IPS-NIHi7 (cell line): ENCODE data around the gene EPHA6.

Experiments
- DNase-seq: peaks from one replicate; pipeline ENCODE4 v3.0.0; 2012; ENCODE audit warnings: mixed read lengths; ENCODE audit errors: extremely low spot score

Gene EPHA6

GRCh38 chr3:97699889-97700288, 885.5 kb downstream of the EPHA6 start:
- no peak for DNase-seq

DNA sequence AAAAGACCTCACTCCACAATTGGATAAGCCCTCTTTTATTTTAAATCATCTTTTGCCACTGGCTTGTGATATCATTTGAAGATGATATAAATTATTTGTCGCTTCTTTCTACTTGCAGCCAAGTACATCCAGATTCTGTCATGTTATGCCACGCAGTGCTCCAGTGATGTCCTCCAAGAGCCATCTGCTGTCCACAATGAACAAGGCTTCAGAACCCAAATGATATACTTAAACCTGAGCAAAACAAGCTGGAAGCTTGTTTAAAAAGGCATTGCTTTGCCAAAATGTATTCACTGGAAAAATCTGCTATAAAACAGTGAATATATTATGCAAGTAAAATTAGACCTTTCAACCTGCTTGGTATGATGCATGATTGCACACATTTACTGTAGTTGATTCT, 891.4 kb downstream of the EPHA6 start:
- DNase-seq, result no peak

GRCh38 chr3:97706226-97706625, 891.8 kb downstream of the EPHA6 start:
- no peak for DNase-seq

DNA sequence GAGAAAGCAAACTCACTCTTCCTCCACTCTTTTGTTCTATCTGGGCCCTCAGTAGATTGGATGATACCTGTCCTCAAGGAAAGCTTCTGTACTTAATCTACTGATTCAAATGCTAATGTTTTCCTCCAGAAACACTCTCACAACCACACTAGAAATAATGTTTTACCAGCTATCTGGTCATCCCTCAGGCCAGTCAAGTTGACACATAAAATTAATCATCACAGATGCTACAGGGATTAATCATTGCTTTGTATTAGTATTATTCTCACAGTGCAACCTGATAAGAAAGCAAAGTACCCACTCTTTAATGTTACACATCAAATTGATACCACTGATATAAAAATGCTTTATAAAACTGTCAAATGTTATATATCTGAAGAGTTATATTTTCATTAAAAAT, 897.3 kb downstream of the EPHA6 start:
- no peak for DNase-seq

DNA sequence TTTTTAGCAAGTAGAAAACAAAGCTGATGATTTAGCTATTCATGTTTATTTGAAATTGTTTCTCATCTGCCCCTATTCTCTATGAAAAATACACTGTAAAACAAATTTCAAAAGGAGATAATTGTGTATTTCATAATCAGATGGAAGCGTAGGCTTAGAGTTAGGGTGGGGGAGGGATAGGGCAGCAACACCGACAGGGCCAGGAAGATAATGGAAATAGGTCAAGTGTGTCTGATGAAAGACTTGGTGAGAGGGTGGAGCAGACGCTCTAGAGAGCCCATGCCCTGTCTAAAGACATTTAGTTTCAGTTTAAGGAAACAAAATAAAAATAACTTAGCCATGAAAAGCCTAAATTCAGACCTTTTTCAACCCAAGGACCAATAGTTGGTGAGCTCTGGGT, 898.5 kb downstream of the EPHA6 start:
- DNase-seq, result no peak

DNA sequence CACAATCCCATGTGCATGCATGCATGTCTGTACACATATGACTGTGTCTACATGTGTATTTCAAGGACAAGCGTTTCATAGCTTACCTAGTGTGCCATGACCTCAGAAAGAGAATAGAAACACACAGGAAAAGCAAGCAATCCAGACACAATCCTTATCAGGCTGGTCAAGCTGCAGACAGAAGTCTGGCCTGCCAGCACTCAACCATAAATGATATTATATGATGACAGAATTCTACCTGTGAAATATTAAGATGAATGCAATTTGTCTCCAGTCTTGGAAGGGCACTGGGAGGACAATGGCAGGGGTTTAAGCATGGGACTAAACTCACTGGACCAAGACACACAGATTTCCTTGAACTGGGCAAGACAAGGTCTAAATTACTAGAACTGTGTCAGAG, 899.2 kb downstream of the EPHA6 start:
- no peak for DNase-seq

DNA sequence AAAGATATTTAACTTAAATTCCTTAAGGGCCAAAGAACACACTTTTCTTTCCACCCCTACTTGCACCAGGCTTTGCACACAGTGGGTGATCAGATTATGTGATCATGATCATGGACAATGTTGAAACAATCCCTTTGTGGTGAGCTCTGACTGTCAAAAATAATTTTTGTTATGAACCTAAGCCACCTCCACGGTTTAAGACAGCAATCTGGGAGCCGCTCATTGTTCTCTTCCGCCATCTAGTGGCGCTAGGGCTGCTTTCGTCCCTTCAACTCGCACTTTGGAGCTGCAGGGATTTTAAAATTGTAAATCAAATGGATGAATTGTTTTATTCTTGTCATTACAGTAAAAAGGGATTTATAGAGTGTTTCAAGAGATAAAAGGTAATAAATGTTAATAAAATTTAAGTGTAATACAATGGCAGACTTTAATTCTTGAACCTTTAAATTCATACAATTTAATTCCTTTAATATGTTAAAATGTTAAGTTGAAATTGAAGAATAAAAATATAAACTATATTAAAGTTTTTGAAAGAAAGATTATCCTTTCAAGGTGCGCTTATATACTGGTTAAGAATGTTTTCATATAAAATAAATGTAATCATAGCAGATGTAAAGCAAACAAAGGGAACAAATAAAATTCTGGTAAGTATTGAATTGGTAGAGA, 904.9 kb downstream of the EPHA6 start:
- DNase-seq, result peak; percentile 70

- DNase-seq, result no peak
These were observed 906.0 kb downstream of the EPHA6 start for GRCh38 chr3:97720417-97720816.

DNA sequence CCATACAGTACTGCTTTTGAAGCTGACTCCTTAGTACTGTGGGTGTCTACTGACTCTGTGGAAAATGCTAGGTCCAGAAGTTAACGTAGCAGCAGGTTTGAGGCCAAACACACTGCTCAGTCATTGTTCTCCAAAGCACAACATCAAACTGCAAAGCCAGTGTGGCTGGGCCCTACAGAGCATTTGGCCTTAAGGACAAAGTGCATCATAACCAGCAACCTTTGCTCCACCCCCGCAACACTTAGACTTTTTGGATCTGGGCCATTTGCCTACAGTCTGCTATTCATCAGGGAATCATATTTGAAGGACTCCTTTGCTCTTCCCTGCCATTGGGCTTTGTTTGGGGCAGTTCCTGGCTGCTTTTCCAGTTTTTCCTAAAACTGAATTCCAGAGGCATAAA, 907.1 kb downstream of the EPHA6 start:
- DNase-seq, result no peak

DNA sequence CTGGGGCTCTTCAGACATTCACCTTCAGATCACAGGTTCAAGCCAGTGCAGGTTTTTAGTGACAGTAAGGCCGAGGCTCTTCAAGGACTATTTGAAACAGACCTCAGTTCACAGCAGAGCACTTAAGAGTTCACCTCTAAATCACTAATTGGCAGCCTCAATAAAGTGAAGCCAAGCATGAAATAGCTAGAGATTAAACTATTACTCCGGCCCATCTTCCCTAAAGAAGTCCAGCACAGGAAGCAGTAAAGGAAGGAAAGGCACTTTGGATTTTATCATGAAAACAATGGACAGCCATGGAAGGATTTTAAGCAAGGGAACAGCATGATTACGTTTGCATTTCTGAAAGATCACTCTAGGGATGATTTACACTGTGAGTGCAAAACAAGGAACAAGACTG, 922.5 kb downstream of the EPHA6 start:
- no peak for DNase-seq

DNA sequence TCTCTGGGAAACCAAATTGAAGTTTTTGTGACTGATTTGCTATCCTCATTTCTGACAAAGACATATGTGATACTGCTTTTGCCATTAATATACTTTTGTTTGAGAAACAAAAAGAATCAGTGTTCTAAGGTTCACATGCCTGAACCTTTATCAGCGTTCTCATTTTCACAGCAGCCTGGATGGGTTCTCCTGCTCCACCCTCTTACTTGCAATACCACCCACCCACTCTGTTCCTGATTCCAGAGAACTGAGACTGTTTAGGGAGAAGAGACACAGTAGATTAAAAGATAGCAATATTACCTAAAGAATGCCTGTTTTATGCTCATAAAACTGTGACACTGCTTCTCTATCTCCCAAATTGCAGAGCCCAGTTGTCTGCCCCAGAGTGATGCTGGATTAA, 924.4 kb downstream of the EPHA6 start:
- no peak for DNase-seq

DNA sequence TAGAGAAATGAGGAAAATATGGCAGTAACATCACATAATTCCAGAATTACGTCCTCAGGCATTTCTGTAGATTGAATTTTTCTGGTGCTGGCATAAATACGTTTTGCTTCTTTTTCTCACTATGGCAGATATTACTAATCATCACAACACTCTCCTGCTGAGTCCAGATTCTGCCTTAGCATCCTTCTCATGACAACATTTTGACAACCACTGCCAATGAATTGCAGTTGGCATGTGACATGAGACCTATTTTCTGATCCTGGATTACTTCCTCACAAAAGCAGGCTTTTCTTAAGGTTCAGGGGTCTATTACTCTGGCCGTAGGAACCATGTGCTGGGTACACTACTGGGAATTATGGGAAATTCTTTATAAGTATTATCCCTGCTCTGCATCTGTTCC, 927.6 kb downstream of the EPHA6 start:
- DNase-seq, result no peak

- no peak for DNase-seq
These were observed 929.9 kb downstream of the EPHA6 start for GRCh38 chr3:97744289-97744688.

DNA sequence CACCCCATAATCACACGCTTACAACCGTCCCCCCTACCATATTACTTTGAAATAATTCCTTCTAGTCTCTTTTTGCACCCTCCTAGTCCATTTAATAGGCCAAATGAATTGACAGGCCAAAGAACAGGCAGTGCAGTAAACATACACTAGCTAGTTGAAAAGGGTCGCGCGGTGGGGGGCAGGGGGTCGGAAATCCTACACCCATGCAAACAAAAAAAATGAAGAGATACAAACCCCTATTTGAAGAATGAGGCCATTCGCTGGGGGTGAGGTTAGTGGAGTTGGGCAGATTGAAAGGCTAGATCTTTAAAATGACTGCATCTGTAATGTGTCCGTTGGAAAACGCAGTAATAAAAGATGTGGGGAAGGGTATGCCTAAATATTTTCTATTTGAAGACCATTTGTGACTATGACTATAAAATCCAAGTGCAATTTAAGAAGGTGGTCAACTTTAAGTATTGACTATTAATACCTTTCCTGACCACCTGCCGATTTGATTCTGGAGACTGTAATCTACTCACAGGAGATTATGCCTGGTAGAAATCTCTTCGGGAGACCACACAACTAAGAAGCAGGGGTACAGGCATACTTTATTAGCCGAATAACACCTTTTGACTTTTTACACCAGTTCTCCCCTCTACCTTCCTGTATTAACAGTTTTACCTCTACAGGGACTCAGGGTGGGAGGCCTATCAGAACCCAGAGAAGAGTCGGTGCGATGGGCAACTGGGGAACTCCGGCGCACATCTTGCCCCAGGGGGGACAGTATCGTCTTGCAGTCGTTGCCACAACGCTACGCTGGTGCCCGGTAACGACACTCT, 949.4 kb downstream of the EPHA6 start:
- DNase-seq, result no peak

DNA sequence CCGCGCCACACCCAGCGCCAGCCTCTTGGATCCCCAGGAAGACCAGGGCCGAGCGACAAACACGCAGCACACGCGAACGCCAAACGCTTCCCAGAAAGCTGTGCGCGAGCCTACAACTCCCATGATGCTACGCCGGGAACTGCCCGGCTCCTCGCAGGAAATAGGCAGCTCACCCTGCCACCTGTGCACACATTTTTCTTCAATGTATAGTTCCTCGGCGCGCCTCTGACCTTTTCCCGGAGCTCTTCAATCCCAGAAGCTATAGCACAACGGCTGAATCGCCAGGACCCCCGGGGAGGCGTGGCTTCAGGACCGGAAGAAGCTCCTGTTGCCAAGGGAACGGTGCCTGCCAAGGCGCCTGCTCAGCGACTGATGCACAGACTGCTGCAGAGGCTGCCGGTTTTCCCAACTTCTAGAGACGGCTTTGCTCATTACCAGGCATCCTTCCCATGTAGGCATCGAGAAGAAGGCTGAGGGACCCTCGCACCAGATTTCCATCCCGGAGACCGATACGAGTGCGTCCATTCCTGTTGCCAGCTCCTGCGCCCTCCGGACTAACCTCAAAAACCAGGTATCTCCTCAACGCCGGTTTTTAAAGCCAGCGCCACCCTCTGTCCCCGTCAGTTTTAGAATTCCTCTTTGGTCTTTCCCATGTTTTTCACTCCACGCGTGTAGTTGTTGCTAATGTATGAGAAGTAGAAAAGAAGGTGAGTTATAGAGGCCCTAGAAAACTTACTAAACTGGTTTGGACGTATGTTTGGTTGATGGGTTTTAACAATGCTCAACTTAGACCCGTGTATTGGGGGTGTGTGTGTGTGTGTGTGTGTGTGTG, 950.2 kb downstream of the EPHA6 start, which contains the start of gene ARL6:
Gene ARL6 (plus strand): TSS at position 352 of the 832 bp plus-strand sequence. CDS start 3,350 bp downstream, outside the sequence.
- peak; percentile 82 for DNase-seq

- no peak for DNase-seq
These were observed 950.9 kb downstream of the EPHA6 start for GRCh38 chr3:97765336-97765735.

- no peak for DNase-seq
These were observed 958.5 kb downstream of the EPHA6 start for GRCh38 chr3:97772926-97773325.

- no peak for DNase-seq
These were observed 963.8 kb downstream of the EPHA6 start for GRCh38 chr3:97778152-97778551.

- peak; percentile 20 for DNase-seq
These were observed 979.1 kb downstream of the EPHA6 start for GRCh38 chr3:97793420-97794019.

GRCh38 chr3:97795951-97796350, 981.6 kb downstream of the EPHA6 start:
- no peak for DNase-seq
